DND-41 (cell line): ENCODE measurements around the gene CFLAR.
"Not testable (repeated sequence)": the region's sequence is repeated elsewhere in the genome, so short reads cannot be mapped to it uniquely, and the experiment has no call there.

Experiments used
- ATAC-seq: fragments of 200-7000 bp; cut with Tn5 transposase; 3 replicates; pipeline ENCODE4 v1.9.1; 2021; ENCODE audit warnings: low read depth; ENCODE audit not compliant: insufficient read depth
- DNase-seq: peaks from one replicate; pipeline ENCODE4 v3.0.0-alpha.2; 2020
- H2AFZ ChIP-seq: 2 replicates; pipeline ENCODE4 v1.6.0; 2012; ENCODE audit warnings: low read depth, low read length
- H3K27ac ChIP-seq: 2 replicates; pipeline ENCODE4 v1.5.1; 2012; ENCODE audit warnings: low read length, inconsistent platforms
- H3K27me3 ChIP-seq: fragments of 200-600 bp; sonication (generic); 2 replicates; pipeline ENCODE4 v1.6.0; 2012; ENCODE audit warnings: low read length, mild to moderate bottlenecking, inconsistent platforms; ENCODE audit not compliant: insufficient read depth, poor library complexity
- H3K36me3 ChIP-seq: 2 replicates; pipeline ENCODE4 v1.5.1; 2012; ENCODE audit warnings: low read length, inconsistent platforms; ENCODE audit not compliant: insufficient read depth
- H3K4me1 ChIP-seq: 2 replicates; pipeline ENCODE4 v1.5.1; 2012; ENCODE audit warnings: mild to moderate bottlenecking, low read length; ENCODE audit not compliant: insufficient read depth
- H3K4me2 ChIP-seq: 2 replicates; pipeline ENCODE4 v1.6.0; 2012; ENCODE audit warnings: mild to moderate bottlenecking, moderate library complexity, low read length, inconsistent platforms; ENCODE audit not compliant: insufficient read depth
- H3K4me3 ChIP-seq, 2 experiments: fragments of 200-600 bp in 1 of 2; shearing (Covaris generic) in 1 of 2; 2 replicates each; pipeline ENCODE4 v1.5.1; 2012 to 2016; ENCODE audit warnings: inconsistent platforms in 2 of 2, low read length in 2 of 2, mild to moderate bottlenecking in 2 of 2, low read depth in 1 of 2, moderate library complexity in 1 of 2
- H3K79me2 ChIP-seq: 2 replicates; pipeline ENCODE4 v1.6.0; 2012; ENCODE audit warnings: low read length, inconsistent platforms; ENCODE audit not compliant: insufficient read depth
- H3K9ac ChIP-seq: 2 replicates; pipeline ENCODE4 v1.6.0; 2012; ENCODE audit warnings: low read depth, mild to moderate bottlenecking, inconsistent platforms, low read length, moderate library complexity
- H3K9me3 ChIP-seq: 2 replicates; pipeline ENCODE4 v1.5.1; 2012; ENCODE audit warnings: low read length, moderate library complexity, mild to moderate bottlenecking, inconsistent platforms; ENCODE audit not compliant: insufficient read depth, severe bottlenecking
- H4K20me1 ChIP-seq: 2 replicates; pipeline ENCODE4 v1.6.0; 2012; ENCODE audit warnings: low read length; ENCODE audit not compliant: insufficient read depth
- CTCF ChIP-seq: IDR thresholded peaks from 2 replicates; pipeline ENCODE4 v1.5.1; 2012; ENCODE audit warnings: borderline replicate concordance, low read length, moderate library complexity, mild to moderate bottlenecking; ENCODE audit not compliant: poor library complexity, severe bottlenecking; ENCODE audit errors: extremely low read depth
- EZH2 ChIP-seq: IDR thresholded peaks from 3 replicates; pipeline ENCODE4 v1.6.1; 2012; ENCODE audit warnings: borderline replicate concordance, low read depth, mild to moderate bottlenecking, moderate library complexity, low read length, inconsistent platforms; ENCODE audit not compliant: severe bottlenecking

The CFLAR gene

GRCh38 chr2:201136889-201137321 is 20.9 kb downstream of the CFLAR start:
- no peak for TF ChIP-seq CTCF
- Histone ChIP-seq H3K9me3 (no peaks in the 10 kb centered on the region), H3K79me2 (no peaks in the 10 kb centered on the region), H3K27ac (no peak overlapping the region; the same call in 1 of the 2 replicates), H3K4me1 (no peaks in the 10 kb centered on the region), H3K27me3 (no peaks in the 10 kb centered on the region), H3K4me3 (no peak overlapping the region), H4K20me1 (no peaks in the 10 kb centered on the region), H3K9ac (no peak overlapping the region), H2AFZ (no peak overlapping the region), H3K4me2 (no peak overlapping the region), H3K36me3 (peaks cover 44% of the 10 kb centered on the region)
- no peak for DNase-seq
- ATAC-seq, result no peak

GRCh38 chr2:201137505-201138400 is 21.8 kb downstream of the CFLAR start:
- no peak overlapping the region for H3K4me3 ChIP-seq
- H3K9ac ChIP-seq, result no peak overlapping the region
- H3K27me3 ChIP-seq, result no peaks in the 10 kb centered on the region
- H3K9me3 ChIP-seq, result no peaks in the 10 kb centered on the region
- H3K4me1 ChIP-seq, result no peaks in the 10 kb centered on the region
- H3K4me2 ChIP-seq, result no peak overlapping the region
- H2AFZ ChIP-seq, result no peak overlapping the region
- H3K27ac ChIP-seq, result no peak overlapping the region
- ATAC-seq, result no peak
- no peak for TF ChIP-seq CTCF
- TF ChIP-seq EZH2, result no peak
- H3K36me3 ChIP-seq, result peaks cover 43% of the 10 kb centered on the region
- no peaks in the 10 kb centered on the region for H4K20me1 ChIP-seq
- H3K79me2 ChIP-seq, result no peaks in the 10 kb centered on the region
- no peak for DNase-seq

- no peaks in the 10 kb centered on the region for H3K27me3 ChIP-seq
Measured at GRCh38 chr2:201138401-201138970, 22.5 kb downstream of the CFLAR start.

GRCh38 chr2:201138986-201139781 is 23.2 kb downstream of the CFLAR start:
- not testable (repeated sequence) for ATAC-seq, H2AFZ ChIP-seq, DNase-seq, H3K9ac ChIP-seq, H3K4me1 ChIP-seq, H3K4me2 ChIP-seq, H3K27me3 ChIP-seq, H3K79me2 ChIP-seq, H4K20me1 ChIP-seq, H3K27ac ChIP-seq, H3K4me3 ChIP-seq, H3K9me3 ChIP-seq
- peaks cover 36% of the 10 kb centered on the region for H3K36me3 ChIP-seq

More at GRCh38 chr2:201138401-201138970, 22.5 kb downstream of the CFLAR start:
- no peaks in the 10 kb centered on the region for H3K79me2 ChIP-seq
- TF ChIP-seq CTCF (no peak), EZH2 (no peak)
- H3K9ac ChIP-seq, result no peak overlapping the region
- H3K36me3 ChIP-seq, result peaks cover 36% of the 10 kb centered on the region
- H3K4me3 ChIP-seq, result no peak overlapping the region
- no peak overlapping the region for H3K4me2 ChIP-seq
- no peaks in the 10 kb centered on the region for H3K9me3 ChIP-seq
- no peaks in the 10 kb centered on the region for H3K4me1 ChIP-seq
- ATAC-seq, result no peak
- H2AFZ ChIP-seq, result no peak overlapping the region
- H4K20me1 ChIP-seq, result no peaks in the 10 kb centered on the region
- no peak for DNase-seq
- H3K27ac ChIP-seq, result no peak overlapping the region
